Measurements from ENCODE around the gene TNS2. TPM values are rescaled to one million over a fixed set of nuclear protein-coding genes. Genes with fewer than 3 reads are reported as not detected.
A peak's percentile ranks its signal among the peaks of the same experiment; 100 is the strongest.

Gene TNS2
- total RNA-seq, 4 donors from 2014 or later = 48.2 to 397 (median 169) TPM

DNA sequence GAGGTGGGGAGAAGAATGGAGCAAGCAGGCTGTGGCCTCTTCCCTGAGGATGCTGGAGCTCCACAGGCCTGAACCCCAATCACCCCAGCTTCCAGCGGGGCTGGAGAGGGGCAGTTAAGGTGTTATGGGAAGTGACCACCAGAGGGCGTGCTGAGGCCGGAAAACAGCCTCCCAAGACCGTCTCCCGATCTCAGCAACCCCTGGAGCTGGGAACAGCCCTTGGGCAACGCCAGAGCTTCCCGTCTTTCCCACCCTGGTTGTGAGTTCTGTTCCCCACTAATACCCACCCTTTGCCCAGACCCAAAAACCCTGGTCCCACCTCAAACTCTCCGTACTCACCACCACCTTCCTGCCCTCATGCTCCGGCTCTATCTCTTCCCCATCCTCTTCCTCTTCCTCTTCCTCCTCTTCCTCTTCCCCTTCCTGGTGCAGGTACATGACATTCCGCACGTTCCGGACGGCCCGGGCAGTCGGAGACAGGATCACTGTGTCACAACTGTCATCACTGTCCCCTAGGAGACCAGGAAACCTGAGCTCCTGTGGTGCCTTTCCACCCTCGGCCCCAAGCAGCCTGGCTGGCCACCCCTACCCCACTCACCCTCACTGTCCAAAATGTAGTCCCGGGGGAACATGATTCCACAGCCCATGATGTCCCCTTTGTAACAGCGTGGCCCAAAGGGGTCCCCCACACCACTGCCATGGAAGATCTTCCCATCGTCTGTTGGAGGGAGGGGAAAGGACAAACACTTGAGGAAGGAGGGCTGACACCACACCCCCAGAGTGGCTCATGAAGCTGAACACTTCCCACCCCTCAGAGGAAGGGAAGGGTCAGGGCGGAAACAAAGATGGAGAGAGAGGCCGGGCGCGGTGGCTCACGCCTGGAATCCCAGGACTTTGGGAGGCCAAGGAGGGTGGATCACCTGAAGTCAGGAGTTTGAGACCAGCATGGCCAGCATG is 16.4 kb downstream of the TNS2 start:
- H3K9me3 ChIP-seq = no peaks in the 10 kb centered on the region
- in situ Hi-C loops (cut with MboI; ENCODE audit: low pct_ligation_motif_present in 1 of 4, low pct_unique_long_range_greater_than_20kb in 1 of 4, low sequenced_read_pairs in 3 of 4) = loop anchor here in 3 of 4 donors (10.0 to 25.0 kb wide), 3 partner anchors 119 to 221 kb away; partner anchors contain the start of genes CSAD (in 2 of the 3), ZNF740 (in 2 of the 3), MYG1 (in 1 of the 3) and PFDN5 (in 1 of the 3)
- peak overlapping the region; percentile 36 to 68 (median 52) for H3K27ac ChIP-seq
- H3K36me3 ChIP-seq = peaks cover 0 to 10% (median 0%) of the 10 kb centered on the region in 4 donors
- whole genome bisulfite sequencing, 2 donors (ENCODE audit: low coverage in 1 of 2) = 41 to 81% methylated on average over 3 to 24 of the region's 24 CpGs
- no peaks in the 10 kb centered on the region for H3K27me3 ChIP-seq
- peaks cover 8 to 27% (median 10%) of the 10 kb centered on the region in 4 donors for H3K4me1 ChIP-seq
- DNase-seq = peak; percentile 83
- TF ChIP-seq EP300 (IDR thresholded peaks at IDR 0.05; ENCODE audit: low read depth) = no peak
- TF ChIP-seq, protein P1, sequence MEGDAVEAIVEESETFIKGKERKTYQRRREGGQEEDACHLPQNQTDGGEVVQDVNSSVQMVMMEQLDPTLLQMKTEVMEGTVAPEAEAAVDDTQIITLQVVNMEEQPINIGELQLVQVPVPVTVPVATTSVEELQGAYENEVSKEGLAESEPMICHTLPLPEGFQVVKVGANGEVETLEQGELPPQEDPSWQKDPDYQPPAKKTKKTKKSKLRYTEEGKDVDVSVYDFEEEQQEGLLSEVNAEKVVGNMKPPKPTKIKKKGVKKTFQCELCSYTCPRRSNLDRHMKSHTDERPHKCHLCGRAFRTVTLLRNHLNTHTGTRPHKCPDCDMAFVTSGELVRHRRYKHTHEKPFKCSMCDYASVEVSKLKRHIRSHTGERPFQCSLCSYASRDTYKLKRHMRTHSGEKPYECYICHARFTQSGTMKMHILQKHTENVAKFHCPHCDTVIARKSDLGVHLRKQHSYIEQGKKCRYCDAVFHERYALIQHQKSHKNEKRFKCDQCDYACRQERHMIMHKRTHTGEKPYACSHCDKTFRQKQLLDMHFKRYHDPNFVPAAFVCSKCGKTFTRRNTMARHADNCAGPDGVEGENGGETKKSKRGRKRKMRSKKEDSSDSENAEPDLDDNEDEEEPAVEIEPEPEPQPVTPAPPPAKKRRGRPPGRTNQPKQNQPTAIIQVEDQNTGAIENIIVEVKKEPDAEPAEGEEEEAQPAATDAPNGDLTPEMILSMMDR (IDR thresholded peaks at IDR 0.05) = peak; percentile 84 to 91 (median 89)
- no peak for TF ChIP-seq POLR2A (IDR thresholded peaks at IDR 0.05)
- TF ChIP-seq POLR2AphosphoS5 (IDR thresholded peaks at IDR 0.05) = peak in 2 of 3 donors; percentile 18 to 54
- intact Hi-C loops (cut with DNase I; ENCODE audit: low total_unique reads) = loop anchor here (10.0 kb wide), 2 partner anchors 129 to 219 kb away; no protein-coding TSS in a partner anchor
- no peak overlapping the region for H3K4me3 ChIP-seq

DNA sequence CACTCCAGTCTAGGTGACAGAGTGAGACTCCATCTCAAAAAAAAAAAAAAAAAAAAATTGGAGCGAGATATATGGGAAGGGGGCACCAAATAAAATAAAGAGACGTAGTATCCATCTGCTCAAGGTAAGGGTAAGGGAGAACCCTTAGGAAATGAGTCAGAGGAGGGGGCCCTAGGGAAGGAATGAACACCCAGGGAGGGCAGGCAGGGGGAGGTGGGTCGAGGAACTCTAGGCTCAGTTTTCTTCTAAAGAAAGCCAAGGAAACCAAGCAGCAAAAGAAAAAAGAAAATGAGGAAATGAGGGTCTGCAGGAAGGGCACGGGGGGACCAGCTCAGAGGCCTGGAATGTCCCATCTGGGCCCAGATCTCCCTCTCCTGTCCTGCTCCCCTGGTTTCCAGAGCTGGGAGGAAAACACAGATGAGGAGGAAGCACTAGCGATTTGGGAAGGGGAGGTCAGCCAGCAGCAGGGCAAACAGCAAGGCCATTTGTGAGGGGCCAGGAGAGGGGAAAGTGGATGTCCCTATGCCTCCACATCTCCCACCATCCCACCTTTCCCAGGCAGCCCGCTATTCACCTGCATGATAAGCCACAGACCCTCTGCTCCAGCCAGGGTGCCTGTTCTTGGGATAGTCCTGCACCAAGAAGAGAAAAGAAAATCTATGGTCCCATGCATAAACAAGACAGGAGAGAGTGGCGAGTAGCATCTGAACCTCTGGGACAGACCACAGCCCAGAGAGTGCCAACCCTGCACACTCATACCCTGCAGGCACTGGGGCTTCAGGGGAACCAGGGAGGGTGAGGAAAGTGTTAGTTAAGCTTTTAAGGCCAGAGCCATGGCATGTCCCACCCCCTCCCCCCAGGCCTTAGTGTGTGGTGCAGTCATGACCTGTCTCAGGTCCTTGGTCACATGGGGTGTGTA is 17.5 kb downstream of the TNS2 start:
- H3K36me3 ChIP-seq = peaks cover 0 to 10% (median 0%) of the 10 kb centered on the region in 4 donors
- intact Hi-C loops (cut with DNase I; ENCODE audit: low total_unique reads) = loop anchor here (10.0 kb wide), 2 partner anchors 127 to 217 kb away; no protein-coding TSS in a partner anchor
- WGBS, 2 donors (ENCODE audit: low coverage in 1 of 2) = 63 to 83% methylated on average over 3 to 7 of the region's 7 CpGs
- in situ Hi-C loops (cut with MboI; ENCODE audit: low pct_ligation_motif_present in 1 of 4, low pct_unique_long_range_greater_than_20kb in 1 of 4, low sequenced_read_pairs in 3 of 4) = loop anchor here in 3 of 4 donors (10.0 to 25.0 kb wide), 3 partner anchors 117 to 220 kb away; partner anchors contain the start of genes CSAD (in 2 of the 3), ZNF740 (in 2 of the 3), MYG1 (in 1 of the 3) and PFDN5 (in 1 of the 3)
- H3K4me3 ChIP-seq = no peak overlapping the region
- H3K27ac ChIP-seq = no peak overlapping the region
- TF ChIP-seq, protein P1 (IDR thresholded peaks at IDR 0.05) = no peak
- TF ChIP-seq POLR2A (IDR thresholded peaks at IDR 0.05) (no peak), POLR2AphosphoS5 (IDR thresholded peaks at IDR 0.05) (no peak), EP300 (IDR thresholded peaks at IDR 0.05; ENCODE audit: low read depth) (no peak)
- H3K4me1 ChIP-seq = peaks cover 0 to 28% (median 14%) of the 10 kb centered on the region in 4 donors
- H3K27me3 ChIP-seq = no peaks in the 10 kb centered on the region
- no peak for DNase-seq
- H3K9me3 ChIP-seq = no peaks in the 10 kb centered on the region

DNA sequence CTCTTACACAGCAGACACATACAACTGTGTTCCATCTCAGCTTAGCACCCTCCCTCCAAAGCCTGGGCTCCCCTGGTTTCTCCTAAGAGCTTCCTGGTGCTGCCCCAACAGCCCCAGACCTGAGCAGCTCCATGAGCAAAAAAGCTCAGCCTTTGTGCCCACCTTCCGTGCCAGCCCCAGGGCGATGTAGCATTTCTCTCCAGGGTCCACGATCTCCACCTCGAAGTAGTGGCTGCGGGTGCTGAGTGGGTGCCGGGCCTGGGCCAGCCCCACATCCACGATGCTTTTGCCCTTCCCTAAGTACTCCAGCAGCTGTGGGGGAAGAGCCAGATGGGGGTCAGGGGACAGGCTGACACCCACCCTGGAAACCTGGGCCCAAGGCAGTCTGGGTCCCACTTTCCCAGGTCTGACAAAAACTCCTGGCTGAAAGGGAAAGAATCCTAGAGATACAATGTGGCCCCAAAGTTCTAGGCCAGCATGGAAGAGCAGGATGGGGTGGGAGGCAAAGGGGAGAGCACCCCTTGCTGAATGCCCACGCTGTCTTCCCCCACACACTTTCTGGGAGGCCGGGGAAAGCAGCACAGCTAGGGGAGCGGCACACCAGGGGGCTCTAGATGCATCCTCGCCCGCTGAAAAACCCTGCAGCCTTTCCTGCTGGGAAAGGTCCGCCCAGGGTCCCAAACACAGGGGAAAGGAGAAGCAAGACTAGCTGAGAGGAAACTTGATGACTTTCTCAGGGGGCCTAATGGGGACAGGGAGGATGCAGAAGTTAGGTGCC is 18.3 kb downstream of the TNS2 start:
- in situ Hi-C loops (cut with MboI; ENCODE audit: low pct_ligation_motif_present in 1 of 4, low pct_unique_long_range_greater_than_20kb in 1 of 4, low sequenced_read_pairs in 3 of 4) = loop anchor here in 3 of 4 donors (10.0 to 25.0 kb wide), 3 partner anchors 117 to 219 kb away; partner anchors contain the start of genes CSAD (in 2 of the 3), ZNF740 (in 2 of the 3), MYG1 (in 1 of the 3) and PFDN5 (in 1 of the 3)
- H3K27ac ChIP-seq = no peak overlapping the region
- TF ChIP-seq, protein P1 (IDR thresholded peaks at IDR 0.05) = no peak
- TF ChIP-seq POLR2AphosphoS5 (IDR thresholded peaks at IDR 0.05) = no peak
- no peak for TF ChIP-seq POLR2A (IDR thresholded peaks at IDR 0.05)
- no peak for TF ChIP-seq EP300 (IDR thresholded peaks at IDR 0.05; ENCODE audit: low read depth)
- no peak for DNase-seq
- H3K9me3 ChIP-seq = no peaks in the 10 kb centered on the region
- 95% methylated on average over 13 of the region's 13 CpGs; no CpG with 5 or more reads in 1 of the 2 donors for WGBS, 2 donors (ENCODE audit: low coverage in 1 of 2)
- no peaks in the 10 kb centered on the region for H3K27me3 ChIP-seq
- H3K4me1 ChIP-seq = peaks cover 0 to 37% (median 21%) of the 10 kb centered on the region in 4 donors
- peaks cover 0 to 10% (median 0%) of the 10 kb centered on the region in 4 donors for H3K36me3 ChIP-seq
- H3K4me3 ChIP-seq = no peak overlapping the region
- intact Hi-C loops (cut with DNase I; ENCODE audit: low total_unique reads) = loop anchor here (10.0 kb wide), 2 partner anchors 127 to 217 kb away; no protein-coding TSS in a partner anchor

All from transverse colon (tissue), 4 donors.